H1 (cell line): ENCODE measurements around the gene LMNTD2. TPM values are rescaled to one million over a fixed set of nuclear protein-coding genes. Genes with fewer than 3 reads are reported as not detected.

Source experiments
- CTCF ChIA-PET: fragments of 300-600 bp; sonication (Branson Sonifier 250); formaldehyde crosslinking; loops from one replicate; lab custom pipeline; 2021; ENCODE audit not compliant: partially characterized antibody; lab: Charles Lee
- POLR2A ChIA-PET: fragments of 300-600 bp; sonication (Branson Sonifier 250); formaldehyde crosslinking; loops from one replicate; lab custom pipeline; 2021; ENCODE audit warnings: inconsistent platforms; ENCODE audit not compliant: partially characterized antibody; lab: Charles Lee
- DNase-seq, 2 experiments: peaks; one replicate each; pipeline versions ENCODE4 v3.0.0 to v3.0.0-alpha.2; 2010 to 2022; ENCODE audit warnings: low spot score in 2 of 2, low read depth in 1 of 2, mixed read lengths in 1 of 2
- FAIRE-seq: peaks from 2 replicates; lab custom pipeline; 2011; peaks lifted over from hg19 to GRCh38; lab: Jason Lieb, UNC
- H2AFZ ChIP-seq: 2 replicates; pipeline ENCODE4 v1.8.1; 2012; ENCODE audit warnings: low read length, inconsistent platforms
- H2AK5ac ChIP-seq: 2 replicates; pipeline ENCODE4 v1.6.1; 2013; ENCODE audit warnings: low read depth, low read length
- H2BK120ac ChIP-seq: replicated peaks from 2 replicates; pipeline ENCODE3; 2013; ENCODE audit warnings: low read depth, low read length, inconsistent platforms
- H2BK12ac ChIP-seq: 2 replicates; pipeline ENCODE4 v1.6.1; 2013; ENCODE audit warnings: low read depth, low read length
- H2BK15ac ChIP-seq: 2 replicates; pipeline ENCODE4 v1.6.1; 2013; ENCODE audit warnings: low read length
- H2BK20ac ChIP-seq: 2 replicates; pipeline ENCODE4 v1.6.1; 2013; ENCODE audit warnings: low read length
- H2BK5ac ChIP-seq: 2 replicates; pipeline ENCODE4 v1.6.1; 2013; ENCODE audit warnings: low read depth, low read length
- H3K14ac ChIP-seq: 2 replicates; pipeline ENCODE4 v1.6.1; 2013; ENCODE audit warnings: inconsistent platforms; ENCODE audit not compliant: insufficient read length
- H3K18ac ChIP-seq: 2 replicates; pipeline ENCODE4 v1.6.1; 2013; ENCODE audit warnings: low read length; ENCODE audit errors: extremely low read depth
- H3K23ac ChIP-seq: 2 replicates; pipeline ENCODE4 v1.6.1; 2013; ENCODE audit warnings: inconsistent platforms; ENCODE audit not compliant: insufficient read length
- H3K23me2 ChIP-seq: 2 replicates; pipeline ENCODE4 v1.6.1; 2013; ENCODE audit warnings: low read depth, low read length
- H3K27ac ChIP-seq: 2 replicates; pipeline ENCODE4 v1.6.1; 2011; ENCODE audit warnings: low read depth, low read length, inconsistent platforms
- H3K27me3 ChIP-seq, 4 experiments: replicated peaks in 1 of 4; 1 replicate in 1 of 4; 2 replicates in 3 of 4; pipeline versions ENCODE4 v1.6.1 to v1.8.1; 2011 to 2013; ENCODE audit warnings: low read length in 3 of 4, mild to moderate bottlenecking in 3 of 4, inconsistent platforms in 2 of 4, mixed read lengths in 2 of 4, moderate library complexity in 1 of 4; ENCODE audit not compliant: control insufficient read depth in 3 of 4, insufficient read depth in 3 of 4; ENCODE audit errors: extremely low read depth in 1 of 4
- H3K36me3 ChIP-seq, 4 experiments: 2 replicates each; pipeline versions ENCODE4 v1.6.1 to v1.8.1; 2011 to 2013; ENCODE audit warnings: mild to moderate bottlenecking in 4 of 4, low read length in 3 of 4, moderate library complexity in 2 of 4, control low read depth in 1 of 4, inconsistent platforms in 1 of 4; ENCODE audit not compliant: insufficient read depth in 4 of 4, control insufficient read depth in 2 of 4
- H3K4ac ChIP-seq: replicated peaks from 2 replicates; pipeline ENCODE3; 2013; ENCODE audit warnings: low read length, low read depth, mixed read lengths, inconsistent platforms; ENCODE audit not compliant: insufficient read length
- H3K4me1 ChIP-seq, 4 experiments: replicated peaks in 1 of 4; 1 replicate in 1 of 4; 2 replicates in 3 of 4; pipeline versions ENCODE4 v1.6.1 to v1.8.1; 2011 to 2013; ENCODE audit warnings: low read length in 3 of 4, inconsistent platforms in 2 of 4, mixed read lengths in 1 of 4; ENCODE audit not compliant: insufficient read depth in 4 of 4, control insufficient read depth in 3 of 4
- H3K4me2 ChIP-seq, 2 experiments: 2 replicates each; pipeline versions ENCODE4 v1.6.1 to v1.8.1; 2011 to 2013; ENCODE audit warnings: low read depth in 2 of 2, low read length in 2 of 2, control low read depth in 1 of 2, inconsistent platforms in 1 of 2, mild to moderate bottlenecking in 1 of 2; ENCODE audit not compliant: insufficient read depth in 1 of 2
- H3K4me3 ChIP-seq, 4 experiments: fragments of 200-600, 300-600 bp in 1 of 4; sonication (generic), shearing (Covaris generic), sonication (Bioruptor Twin) in 1 of 4; 2 replicates each; pipeline versions ENCODE4 v1.5.1 to v1.8.1; 2011 to 2016; ENCODE audit warnings: low read length in 4 of 4, low read depth in 3 of 4, control low read depth in 2 of 4, inconsistent platforms in 2 of 4, mild to moderate bottlenecking in 2 of 4, mixed read lengths in 1 of 4, moderate library complexity in 1 of 4; ENCODE audit not compliant: insufficient read depth in 2 of 4; ENCODE audit errors: extremely low read depth in 1 of 4
- H3K56ac ChIP-seq: replicated peaks from 2 replicates; pipeline ENCODE3; 2013; ENCODE audit warnings: low read depth, mild to moderate bottlenecking, mixed read lengths, low read length, inconsistent platforms; ENCODE audit not compliant: insufficient read length
- H3K79me1 ChIP-seq: 2 replicates; pipeline ENCODE4 v1.6.1; 2013; ENCODE audit warnings: low read depth, low read length, control low read depth
- H3K79me2 ChIP-seq, 2 experiments: 2 replicates each; pipeline versions ENCODE4 v1.6.1 to v1.8.1; 2012 to 2013; ENCODE audit warnings: low read length in 2 of 2, mild to moderate bottlenecking in 2 of 2, inconsistent platforms in 1 of 2; ENCODE audit not compliant: insufficient read depth in 2 of 2, control insufficient read depth in 1 of 2
- H3K9ac ChIP-seq, 4 experiments: replicated peaks in 1 of 4; 1 replicate in 1 of 4; 2 replicates in 3 of 4; pipeline versions ENCODE4 v1.6.1 to v1.8.1; 2011 to 2013; ENCODE audit warnings: low read depth in 3 of 4, low read length in 3 of 4, control low read depth in 2 of 4, mild to moderate bottlenecking in 2 of 4, moderate library complexity in 2 of 4, inconsistent platforms in 1 of 4; ENCODE audit errors: extremely low read depth in 1 of 4
- H3K9me3 ChIP-seq, 2 experiments: 2 replicates each; pipeline versions ENCODE4 v1.6.1 to v1.8.1; 2012 to 2013; ENCODE audit warnings: mild to moderate bottlenecking in 2 of 2, moderate library complexity in 2 of 2, control low read depth in 1 of 2, inconsistent platforms in 1 of 2, low read depth in 1 of 2, low read length in 1 of 2, mixed read lengths in 1 of 2; ENCODE audit not compliant: insufficient read depth in 2 of 2
- H4K20me1 ChIP-seq, 2 experiments: replicated peaks in 1 of 2; 2 replicates each; pipeline versions ENCODE3 to v1.8.1; 2011 to 2013; ENCODE audit warnings: inconsistent platforms in 2 of 2, low read length in 2 of 2, mild to moderate bottlenecking in 1 of 2; ENCODE audit not compliant: insufficient read depth in 2 of 2, control insufficient read depth in 1 of 2
- H4K5ac ChIP-seq: 2 replicates; pipeline ENCODE4 v1.6.1; 2013; ENCODE audit warnings: low read length, low read depth, mixed read lengths, inconsistent platforms; ENCODE audit not compliant: insufficient read length
- H4K8ac ChIP-seq: 2 replicates; pipeline ENCODE4 v1.8.0; 2013; ENCODE audit warnings: mild to moderate bottlenecking, moderate library complexity, low read length, inconsistent platforms; ENCODE audit not compliant: insufficient read depth; ENCODE audit errors: extremely low read depth
- H4K91ac ChIP-seq: replicated peaks from 2 replicates; pipeline ENCODE3; 2013; ENCODE audit warnings: low read length, mixed read lengths, inconsistent platforms; ENCODE audit not compliant: insufficient read length
- BACH1 ChIP-seq: IDR thresholded peaks from 2 replicates; pipeline ENCODE4 v1.6.1; 2012; ENCODE audit warnings: low read length, improper control_type of control experiment
- CEBPB ChIP-seq: IDR thresholded peaks from 2 replicates; pipeline ENCODE4 v1.6.1; 2012; ENCODE audit warnings: low read depth, low read length
- E2F6 ChIP-seq: IDR thresholded peaks from 2 replicates; pipeline ENCODE4 v1.6.1; 2012; ENCODE audit warnings: inconsistent platforms
- EGR1 ChIP-seq: IDR thresholded peaks from 2 replicates; pipeline ENCODE4 v1.6.1; 2011; ENCODE audit warnings: low read depth, low read length, borderline replicate concordance
- HDAC2 ChIP-seq, 2 experiments: fragments of 300-600 bp in 1 of 2; sonication (generic) in 1 of 2; IDR thresholded peaks; 2 replicates each; pipeline ENCODE4 v1.6.1; 2011 to 2012; ENCODE audit warnings: low read depth in 2 of 2, low read length in 2 of 2, mild to moderate bottlenecking in 2 of 2, moderate library complexity in 2 of 2, borderline replicate concordance in 1 of 2, inconsistent platforms in 1 of 2
- HDAC6 ChIP-seq: IDR thresholded peaks from one replicate; pipeline ENCODE4 v1.7.1; 2012; ENCODE audit warnings: low read depth, mild to moderate bottlenecking, inconsistent platforms, low read length, moderate library complexity
- KDM4A ChIP-seq: IDR thresholded peaks from one replicate; pipeline ENCODE4 v1.7.1; 2012; ENCODE audit warnings: low read depth, mild to moderate bottlenecking, moderate library complexity, low read length, inconsistent platforms; ENCODE audit not compliant: severe bottlenecking
- KDM5A ChIP-seq: fragments of 200-600 bp; IDR thresholded peaks from 2 replicates; pipeline ENCODE4 v1.7.1; 2012; ENCODE audit warnings: mild to moderate bottlenecking, low read length, inconsistent platforms, mixed read lengths
- SIN3A ChIP-seq, 2 experiments: IDR thresholded peaks in 1 of 2; conservative IDR thresholded peaks in 1 of 2; 2 replicates each; pipeline ENCODE4 v1.6.1; 2011 to 2012; ENCODE audit warnings: low read length in 2 of 2, improper control_type of control experiment in 1 of 2, low read depth in 1 of 2, mild to moderate bottlenecking in 1 of 2
- SUZ12 ChIP-seq: fragments of 200-600 bp; sonication (generic); IDR thresholded peaks from 2 replicates; pipeline ENCODE4 v1.6.1; 2012; ENCODE audit warnings: mild to moderate bottlenecking, inconsistent platforms, low read length, moderate library complexity, mixed read lengths
- TBP ChIP-seq: IDR thresholded peaks from 2 replicates; pipeline ENCODE4 v1.6.1; 2011; ENCODE audit warnings: low read depth, low read length, improper control_type of control experiment
- USF2 ChIP-seq: IDR thresholded peaks from 2 replicates; pipeline ENCODE4 v1.6.1; 2011; ENCODE audit warnings: low read length, improper control_type of control experiment
- WGBS, 2 experiments: shearing (Covaris generic) in 1 of 2; methylation state at CpG; one replicate each; pipeline versions ENCODE4 v1.1.6 to v1.1.7; 2013 to 2015; ENCODE audit warnings: low lambda C conversion rate in 2 of 2, mixed read lengths in 2 of 2, inconsistent platforms in 1 of 2, low coverage in 1 of 2, missing lambda C conversion rate in 1 of 2; ENCODE audit not compliant: insufficient replicate concordance in 2 of 2, insufficient coverage in 1 of 2, insufficient read length in 1 of 2; ENCODE audit errors: extremely low coverage in 1 of 2, missing lambda C conversion rate in 1 of 2; 5-methylcytosine and 5-hydroxymethylcytosine counted together
- polyA plus RNA-seq, 7 experiments: library from polyadenylated mRNA; depleted of rRNA in 3 of 7; stranded (reverse) in 5 of 7; unstranded in 2 of 7; fragments of >200 nt in 5 of 7; fragments of 200-250 nt in 2 of 7; gene quantifications; 1 replicate in 5 of 7; 2 replicates in 1 of 7; 4 replicates in 1 of 7; pipeline versions ENCODE4 v1.2.1 to v1.2.3, GENCODE V29; 2011 to 2013; ENCODE audit warnings: missing spikeins in 2 of 7, mixed read lengths in 2 of 7
- total RNA-seq: library from RNA; stranded (reverse); fragmentation: NEBNext Ultra II Directional; extraction: Animal tissue kit (Norgen Biotek cat#: 25700); gene quantifications from 2 replicates; pipeline ENCODE4 v1.2.1, GENCODE V29; 2021

Gene LMNTD2
- total and polyA plus RNA-seq, 2 of the 8 experiments (the other 6 are each of a cell fraction or from before 2014, with no cell fraction given) = 1.6 to 3.1 TPM

- Histone ChIP-seq H3K4ac (no peak overlapping the region), H3K18ac (no peak overlapping the region), H4K20me1 (no peaks in the 10 kb centered on the region), H2BK20ac (no peak overlapping the region), H3K14ac (no peak overlapping the region), H4K91ac (no peak overlapping the region), H2AK5ac (no peak overlapping the region), H3K9me3 (no peaks in the 10 kb centered on the region), H3K56ac (no peak overlapping the region), H3K79me1 (no peaks in the 10 kb centered on the region), H3K23ac (no peak overlapping the region), H3K27ac (no peak overlapping the region), H2BK120ac (no peak overlapping the region), H3K23me2 (peaks cover 4% of the 10 kb centered on the region; the same call in 1 of the 2 replicates), H4K5ac (no peak overlapping the region), H2AFZ (no peak overlapping the region), H2BK15ac (no peak overlapping the region), H3K36me3 (no peaks in the 10 kb centered on the region), H3K4me1 (peaks cover 0 to 13% (median under 1%) of the 10 kb centered on the region in 4 experiments; a peak in 3 of 7 replicates), H3K27me3 (peaks cover 5 to 7% (median 7%) of the 10 kb centered on the region in 4 experiments; a peak in 6 of 7 replicates), H2BK12ac (no peak overlapping the region), H3K4me2 (no peak overlapping the region), H3K9ac (no peak overlapping the region), H4K8ac (no peak overlapping the region), H3K4me3 (no peak overlapping the region), H2BK5ac (no peak overlapping the region), H3K79me2 (no peaks in the 10 kb centered on the region)
- ChIA-PET POLR2A (no interaction called here), CTCF (interaction anchor here (0.9 to 1.6 kb wide), 6 partner anchors 10 to 177 kb away, joined by 3 to 4 read pairs (median 3); no protein-coding TSS in a partner anchor)
- no peak for FAIRE-seq
- WGBS, 2 experiments = 86% methylated on average over 11 of the region's 16 CpGs; no CpG with 5 or more reads in 1 of the 2 experiments
- no peak for DNase-seq
- no peak for TF ChIP-seq SIN3A (conservative IDR thresholded peaks at IDR 0.05 in 1 of 2, IDR thresholded peaks at IDR 0.05 in 1 of 2; ENCODE audit: low read depth in 1 of 2, low read length in 2 of 2)
- TF ChIP-seq KDM5A = no peak
- TF ChIP-seq HDAC6 = no peak
- no peak for TF ChIP-seq EGR1
- no peak for TF ChIP-seq E2F6
- no peak for TF ChIP-seq HDAC2 (IDR thresholded peaks at IDR 0.05; ENCODE audit: borderline replicate concordance in 1 of 2, low read depth in 2 of 2, low read length in 2 of 2)
- no peak for TF ChIP-seq KDM4A
- no peak for TF ChIP-seq SUZ12
- no peak for TF ChIP-seq USF2
- TF ChIP-seq BACH1 = no peak
- no peak for TF ChIP-seq CEBPB
- no peak for TF ChIP-seq TBP
These were observed 9.4 kb downstream of the LMNTD2 start for GRCh38 chr11:551131-551530.
